Vagina (tissue), 2 donors: ENCODE results near the gene DHX35.

Experiments used
- POLR2A ChIP-seq, 2 donors: fragments of 450-650 bp; IDR thresholded peaks; one replicate each; pipeline ENCODE4 v1.6.1; 2017; ENCODE audit warnings: antibody characterized with exemption in 2 of 2, mild to moderate bottlenecking in 2 of 2, moderate library complexity in 2 of 2
- POLR2AphosphoS5 ChIP-seq, 2 donors: sonication (generic); formaldehyde crosslinking; IDR thresholded peaks; one replicate each; pipeline ENCODE4 v1.9.0; 2017; ENCODE audit warnings: antibody characterized with exemption in 2 of 2, mild to moderate bottlenecking in 2 of 2, low read depth in 1 of 2; ENCODE audit not compliant: insufficient read depth in 1 of 2
- TF ChIP-seq, protein P1 (sequence below), 3 experiments: fragments of 450-650 bp in 2 of 3; fragments of 200-600 bp in 1 of 3; sonication (generic) in 1 of 3; IDR thresholded peaks; one replicate each; pipeline ENCODE4 v1.5.1; 2017 to 2019; ENCODE audit warnings: antibody characterized with exemption in 3 of 3, mild to moderate bottlenecking in 2 of 3, moderate library complexity in 2 of 3

DNA sequence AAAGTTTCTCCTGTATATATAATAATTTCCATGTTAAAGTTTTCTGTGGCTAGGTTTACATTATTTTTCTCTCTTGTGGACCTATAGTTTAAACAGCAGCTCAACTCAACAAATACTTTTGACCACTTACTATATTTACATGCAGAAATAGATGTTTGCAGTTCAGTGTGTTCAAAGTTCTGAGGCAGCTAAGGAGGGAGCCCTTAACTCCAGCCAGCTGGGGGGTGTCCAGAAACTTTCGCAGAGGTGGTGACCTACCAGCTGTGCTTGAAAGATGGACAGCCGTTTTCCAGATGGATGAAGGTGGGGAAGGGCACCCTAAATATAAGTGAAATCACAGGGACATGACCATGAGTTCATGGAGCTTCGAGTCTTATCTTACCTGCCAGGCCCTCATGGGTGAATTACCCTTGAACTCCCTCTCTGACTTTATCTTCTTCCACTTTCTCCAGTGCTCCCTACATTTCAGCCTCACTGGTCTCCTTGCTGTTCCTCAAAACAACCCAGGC lies 33.4 kb downstream of the DHX35 start:
- TF ChIP-seq, protein P1, sequence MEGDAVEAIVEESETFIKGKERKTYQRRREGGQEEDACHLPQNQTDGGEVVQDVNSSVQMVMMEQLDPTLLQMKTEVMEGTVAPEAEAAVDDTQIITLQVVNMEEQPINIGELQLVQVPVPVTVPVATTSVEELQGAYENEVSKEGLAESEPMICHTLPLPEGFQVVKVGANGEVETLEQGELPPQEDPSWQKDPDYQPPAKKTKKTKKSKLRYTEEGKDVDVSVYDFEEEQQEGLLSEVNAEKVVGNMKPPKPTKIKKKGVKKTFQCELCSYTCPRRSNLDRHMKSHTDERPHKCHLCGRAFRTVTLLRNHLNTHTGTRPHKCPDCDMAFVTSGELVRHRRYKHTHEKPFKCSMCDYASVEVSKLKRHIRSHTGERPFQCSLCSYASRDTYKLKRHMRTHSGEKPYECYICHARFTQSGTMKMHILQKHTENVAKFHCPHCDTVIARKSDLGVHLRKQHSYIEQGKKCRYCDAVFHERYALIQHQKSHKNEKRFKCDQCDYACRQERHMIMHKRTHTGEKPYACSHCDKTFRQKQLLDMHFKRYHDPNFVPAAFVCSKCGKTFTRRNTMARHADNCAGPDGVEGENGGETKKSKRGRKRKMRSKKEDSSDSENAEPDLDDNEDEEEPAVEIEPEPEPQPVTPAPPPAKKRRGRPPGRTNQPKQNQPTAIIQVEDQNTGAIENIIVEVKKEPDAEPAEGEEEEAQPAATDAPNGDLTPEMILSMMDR (IDR thresholded peaks at IDR 0.05) = no peak
- no peak for TF ChIP-seq POLR2A (IDR thresholded peaks at IDR 0.05)
- no peak for TF ChIP-seq POLR2AphosphoS5 (IDR thresholded peaks at IDR 0.05; ENCODE audit: insufficient read depth in 1 of 2, low read depth in 1 of 2)
